Endothelial cell of umbilical vein (primary cell): Measurements from ENCODE around the gene INAVA.

ENCODE experiments used
- EZH2 ChIP-seq: IDR thresholded peaks from 2 replicates; pipeline ENCODE4 v1.6.1; 2012; ENCODE audit warnings: borderline replicate concordance, low read depth, mild to moderate bottlenecking, moderate library complexity, low read length, inconsistent platforms; ENCODE audit not compliant: severe bottlenecking
- GATA2 ChIP-seq: IDR thresholded peaks from 2 replicates; pipeline ENCODE4 v1.7.0; 2011; ENCODE audit warnings: low read depth, mild to moderate bottlenecking, moderate library complexity, mixed read lengths, low read length; ENCODE audit not compliant: insufficient read length, insufficient read depth
- POLR2A ChIP-seq: IDR thresholded peaks from 2 replicates; pipeline ENCODE4 v1.6.1; 2012; ENCODE audit warnings: low read depth, mild to moderate bottlenecking, control low read depth, low read length
- POLR2AphosphoS5 ChIP-seq: IDR thresholded peaks from 2 replicates; pipeline ENCODE4 v1.6.1; 2012; ENCODE audit warnings: low read depth, mild to moderate bottlenecking, control low read depth, low read length, moderate library complexity; ENCODE audit not compliant: insufficient read depth
- TF ChIP-seq, protein P1 (sequence below), 2 donors: IDR thresholded peaks; 1 replicate in 1 of 2; 2 replicates in 1 of 2; pipeline ENCODE4 v1.5.1; 2011; ENCODE audit warnings: low read length in 2 of 2, mild to moderate bottlenecking in 2 of 2, moderate library complexity in 2 of 2, control low read depth in 1 of 2, inconsistent platforms in 1 of 2, low read depth in 1 of 2; ENCODE audit not compliant: insufficient read depth in 1 of 2; ENCODE audit errors: extremely low read depth in 1 of 2

- TF ChIP-seq, protein P1, sequence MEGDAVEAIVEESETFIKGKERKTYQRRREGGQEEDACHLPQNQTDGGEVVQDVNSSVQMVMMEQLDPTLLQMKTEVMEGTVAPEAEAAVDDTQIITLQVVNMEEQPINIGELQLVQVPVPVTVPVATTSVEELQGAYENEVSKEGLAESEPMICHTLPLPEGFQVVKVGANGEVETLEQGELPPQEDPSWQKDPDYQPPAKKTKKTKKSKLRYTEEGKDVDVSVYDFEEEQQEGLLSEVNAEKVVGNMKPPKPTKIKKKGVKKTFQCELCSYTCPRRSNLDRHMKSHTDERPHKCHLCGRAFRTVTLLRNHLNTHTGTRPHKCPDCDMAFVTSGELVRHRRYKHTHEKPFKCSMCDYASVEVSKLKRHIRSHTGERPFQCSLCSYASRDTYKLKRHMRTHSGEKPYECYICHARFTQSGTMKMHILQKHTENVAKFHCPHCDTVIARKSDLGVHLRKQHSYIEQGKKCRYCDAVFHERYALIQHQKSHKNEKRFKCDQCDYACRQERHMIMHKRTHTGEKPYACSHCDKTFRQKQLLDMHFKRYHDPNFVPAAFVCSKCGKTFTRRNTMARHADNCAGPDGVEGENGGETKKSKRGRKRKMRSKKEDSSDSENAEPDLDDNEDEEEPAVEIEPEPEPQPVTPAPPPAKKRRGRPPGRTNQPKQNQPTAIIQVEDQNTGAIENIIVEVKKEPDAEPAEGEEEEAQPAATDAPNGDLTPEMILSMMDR (IDR thresholded peaks at IDR 0.05; ENCODE audit: extremely low read depth in 1 of 2, insufficient read depth in 1 of 2, low read depth in 1 of 2, low read length in 2 of 2): no peak
- no peak for TF ChIP-seq POLR2A
- TF ChIP-seq GATA2: no peak
- TF ChIP-seq POLR2AphosphoS5: no peak
- no peak for TF ChIP-seq EZH2
These were observed 1.7 kb upstream of the INAVA start for GRCh38 chr1:200892958-200893357.
